NT2/D1 (cell line): ENCODE results near the gene PPDPF.

Experiments used
- DNase-seq: peaks from one replicate; pipeline ENCODE4 v3.0.0-alpha.2; 2011; ENCODE audit warnings: low read depth, low spot score
- H3K27me3 ChIP-seq: 2 replicates; pipeline ENCODE4 v1.6.0; 2011; ENCODE audit warnings: mild to moderate bottlenecking; ENCODE audit not compliant: insufficient read length, insufficient read depth
- H3K36me3 ChIP-seq: 2 replicates; pipeline ENCODE4 v1.6.1; 2011; ENCODE audit warnings: mild to moderate bottlenecking, low read length, mixed read lengths; ENCODE audit not compliant: insufficient read depth, insufficient read length
- H3K4me1 ChIP-seq: 2 replicates; pipeline ENCODE4 v1.5.1; 2011; ENCODE audit not compliant: insufficient read depth, insufficient read length
- H3K4me3 ChIP-seq: 2 replicates; pipeline ENCODE4 v1.5.1; 2011; ENCODE audit warnings: low read depth; ENCODE audit not compliant: insufficient read length
- H3K9ac ChIP-seq: 2 replicates; pipeline ENCODE4 v1.6.0; 2011; ENCODE audit warnings: low read depth; ENCODE audit not compliant: insufficient read length
- H3K9me3 ChIP-seq: 2 replicates; pipeline ENCODE4 v1.5.1; 2011; ENCODE audit warnings: mild to moderate bottlenecking, low read length; ENCODE audit not compliant: insufficient read depth
- SUZ12 ChIP-seq: IDR thresholded peaks from 2 replicates; pipeline ENCODE4 v1.6.1; 2011; ENCODE audit not compliant: insufficient read length, insufficient read depth; ENCODE audit errors: extremely low read depth
- YY1 ChIP-seq: IDR thresholded peaks from 2 replicates; pipeline ENCODE4 v1.6.1; 2011; ENCODE audit not compliant: insufficient read length, insufficient read depth
- ZNF274 ChIP-seq: IDR thresholded peaks from 2 replicates; pipeline ENCODE4 v1.6.1; 2011; ENCODE audit warnings: mild to moderate bottlenecking, low read depth, low read length

The PPDPF gene

DNA sequence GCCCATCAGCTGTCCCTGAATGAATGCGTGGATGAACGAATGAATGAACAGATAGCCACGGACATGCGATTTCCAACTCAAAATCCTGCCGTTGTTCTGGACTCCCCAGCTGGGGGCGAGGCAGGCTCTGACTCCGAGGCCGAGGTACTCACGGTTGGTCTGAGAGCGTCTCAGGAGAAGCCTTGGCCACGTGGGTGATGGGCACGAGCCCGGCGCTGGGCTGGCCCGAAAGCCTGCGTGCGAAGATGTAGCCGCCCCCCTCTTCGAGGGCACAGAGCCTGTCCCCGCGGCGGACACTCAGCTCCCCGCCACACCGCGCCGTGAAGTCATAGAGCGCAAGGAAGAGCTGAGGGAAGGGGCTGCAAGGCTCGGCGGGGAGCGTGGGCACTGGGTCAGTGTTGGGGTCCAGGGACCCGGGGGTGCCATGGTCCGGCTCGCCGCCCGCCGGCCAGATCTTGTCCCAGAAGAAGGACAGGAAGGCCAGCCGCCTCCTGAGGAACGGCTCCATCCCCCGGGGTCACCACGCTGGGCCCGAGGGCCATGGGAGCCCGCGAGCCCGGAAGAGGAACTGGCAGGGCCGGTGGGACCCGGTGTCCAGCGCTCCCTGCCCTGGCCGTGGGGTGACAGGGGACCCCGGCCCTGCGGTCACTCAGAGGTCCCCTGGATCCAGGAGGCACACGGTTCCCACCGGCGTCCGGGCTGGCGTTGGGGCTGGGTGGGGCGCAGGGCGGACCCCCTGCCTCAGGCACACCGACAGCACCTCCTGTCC lies 26.6 kb downstream of the PPDPF start:
- Histone ChIP-seq H3K27me3 (no peaks in the 10 kb centered on the region), H3K9ac (peak overlapping the region; percentile 53), H3K36me3 (no peaks in the 10 kb centered on the region), H3K4me3 (no peak overlapping the region), H3K9me3 (no peaks in the 10 kb centered on the region), H3K4me1 (peaks cover 56% of the 10 kb centered on the region)
- no peak for TF ChIP-seq SUZ12
- no peak for TF ChIP-seq ZNF274
- TF ChIP-seq YY1 = no peak
- DNase-seq = no peak

DNA sequence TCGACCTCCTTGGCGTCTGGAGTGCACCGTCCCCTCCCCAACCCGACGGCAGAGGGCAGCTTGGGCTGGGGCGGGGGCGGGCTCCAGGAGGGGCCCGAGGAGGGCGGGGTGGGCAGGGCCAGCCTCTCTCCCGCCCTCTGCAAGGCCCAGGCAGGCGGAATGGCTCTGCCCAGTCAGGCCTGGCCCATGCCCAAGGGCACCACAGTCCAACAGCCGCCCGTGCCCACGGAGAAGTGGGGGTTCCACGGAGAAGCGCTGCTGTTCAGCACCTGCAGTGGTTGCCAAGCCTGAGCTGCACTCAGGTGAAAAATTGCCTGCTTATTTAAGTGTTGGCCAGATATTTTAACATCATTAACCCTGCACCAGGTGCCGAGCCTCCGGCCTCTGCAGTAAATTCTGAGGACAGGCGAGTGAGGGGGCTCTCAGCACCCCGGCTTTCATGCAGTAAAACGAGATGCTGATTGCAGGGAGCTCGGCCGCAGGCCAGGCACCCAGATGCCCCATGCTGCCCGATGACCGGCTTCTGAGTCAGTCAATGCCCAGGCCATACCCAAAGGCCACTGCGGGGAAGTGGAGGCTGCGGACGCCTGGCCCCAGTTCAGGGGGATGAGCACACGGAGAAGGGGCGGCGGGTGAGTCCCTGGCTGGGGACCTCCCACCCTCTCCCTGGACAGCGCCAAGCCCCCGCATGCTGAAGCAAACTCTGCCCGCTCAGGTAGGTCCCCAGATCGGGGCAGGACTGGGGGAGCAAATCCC lies 27.3 kb downstream of the PPDPF start, which contains the start of gene SRMS:
Gene SRMS (minus strand): TSS at position 25 of the 756 bp plus-strand sequence. CDS start 286 bp downstream, outside the sequence.
- H3K9ac ChIP-seq = peak within 1 kb of the TSS; percentile 62
- no peak within 1 kb of the TSS for H3K4me3 ChIP-seq
- no peaks in the 10 kb centered on the region for H3K36me3 ChIP-seq
- no peak for TF ChIP-seq ZNF274
- TF ChIP-seq SUZ12 = no peak
- no peak for TF ChIP-seq YY1
- no peaks in the 10 kb centered on the region for H3K9me3 ChIP-seq
- peaks cover 55% of the 10 kb centered on the region for H3K4me1 ChIP-seq
- DNase-seq = no peak
- H3K27me3 ChIP-seq = no peaks in the 10 kb centered on the region

DNA sequence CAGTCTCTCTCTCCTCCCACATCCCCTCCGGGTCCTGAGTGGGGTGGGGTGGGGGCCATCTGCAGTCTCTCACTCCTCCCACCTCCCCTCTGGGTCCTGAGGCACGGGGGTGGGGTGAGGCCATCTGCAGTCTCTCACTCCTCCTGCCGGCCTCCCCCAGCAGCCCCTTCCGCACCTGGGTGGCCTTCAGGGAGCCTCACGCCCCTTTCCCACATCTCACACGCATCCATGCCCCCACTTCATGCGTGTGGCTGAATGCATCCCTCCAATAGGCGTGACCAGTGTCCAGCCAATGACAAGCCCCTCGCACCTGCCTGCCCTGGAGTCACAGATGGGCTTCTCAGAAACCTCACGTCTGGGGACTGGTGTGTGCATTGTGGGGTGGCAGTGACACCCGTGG lies 28.0 kb downstream of the PPDPF start:
- TF ChIP-seq YY1 (no peak), ZNF274 (no peak)
- H3K9me3 ChIP-seq = no peaks in the 10 kb centered on the region
- no peaks in the 10 kb centered on the region for H3K27me3 ChIP-seq
- H3K36me3 ChIP-seq = no peaks in the 10 kb centered on the region
- no peak for DNase-seq
- H3K4me3 ChIP-seq = no peak overlapping the region
- peak overlapping the region; percentile 62 for H3K9ac ChIP-seq
- H3K4me1 ChIP-seq = peaks cover 54% of the 10 kb centered on the region

DNA sequence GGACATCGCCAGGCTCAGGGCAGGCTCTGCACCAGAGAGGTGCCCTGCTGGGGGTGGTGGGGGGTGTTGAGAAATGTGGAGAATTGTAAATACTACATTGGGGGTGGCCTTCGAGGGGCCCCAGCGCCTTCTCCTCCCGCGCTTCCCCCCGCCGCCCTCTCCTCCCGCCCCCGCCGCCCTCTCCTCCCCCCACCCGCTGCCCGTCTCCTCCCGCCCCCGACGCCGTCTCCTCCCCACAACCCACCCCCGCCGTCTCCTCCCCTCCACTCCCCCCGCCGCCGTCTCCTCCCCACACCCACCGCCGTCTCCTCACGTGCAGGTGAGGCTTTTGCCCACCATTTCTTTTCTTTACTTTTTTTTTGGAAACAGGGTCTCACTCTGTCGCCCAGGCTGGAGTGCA lies 28.5 kb downstream of the PPDPF start:
- H3K4me3 ChIP-seq = no peak overlapping the region
- TF ChIP-seq SUZ12 = no peak
- H3K9me3 ChIP-seq = no peaks in the 10 kb centered on the region
- peaks cover 54% of the 10 kb centered on the region for H3K4me1 ChIP-seq
- H3K9ac ChIP-seq = peak overlapping the region; percentile 1
- no peaks in the 10 kb centered on the region for H3K27me3 ChIP-seq
- no peak for DNase-seq
- no peaks in the 10 kb centered on the region for H3K36me3 ChIP-seq

DNA sequence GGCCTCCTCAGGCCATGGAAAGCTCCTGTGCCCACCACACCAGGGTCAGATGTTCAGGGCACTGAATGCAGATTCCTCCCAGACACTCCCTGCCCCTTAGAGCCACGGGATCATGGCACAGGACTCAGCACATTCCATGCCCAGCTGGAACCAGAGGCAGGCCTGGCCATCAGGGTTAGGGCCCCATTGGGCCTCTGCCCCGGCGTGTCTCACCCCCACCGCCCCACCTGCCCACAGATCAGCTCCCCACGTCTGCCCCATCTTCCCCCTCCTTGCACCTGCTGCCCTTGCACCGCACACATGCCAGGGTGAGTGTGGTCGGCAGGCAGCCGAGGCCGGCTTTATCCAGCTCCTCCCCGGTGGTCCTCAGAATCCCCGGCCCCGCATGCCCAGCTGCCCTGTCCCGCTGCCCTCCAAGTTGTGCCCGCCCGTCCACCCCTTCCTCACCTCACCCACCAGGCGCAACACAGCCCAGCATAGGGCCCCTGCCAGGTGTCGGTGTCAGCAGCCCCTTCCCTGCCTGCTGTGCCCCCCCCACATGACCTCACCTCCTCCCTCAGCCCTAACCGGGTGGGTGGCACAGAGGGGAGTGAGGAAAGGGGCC lies 29.2 kb downstream of the PPDPF start:
- TF ChIP-seq YY1 (no peak), ZNF274 (no peak)
- H3K4me3 ChIP-seq = no peak overlapping the region
- no peak overlapping the region for H3K9ac ChIP-seq
- no peak for DNase-seq
- no peaks in the 10 kb centered on the region for H3K27me3 ChIP-seq
- H3K9me3 ChIP-seq = no peaks in the 10 kb centered on the region
- no peaks in the 10 kb centered on the region for H3K36me3 ChIP-seq
- H3K4me1 ChIP-seq = peaks cover 57% of the 10 kb centered on the region

DNA sequence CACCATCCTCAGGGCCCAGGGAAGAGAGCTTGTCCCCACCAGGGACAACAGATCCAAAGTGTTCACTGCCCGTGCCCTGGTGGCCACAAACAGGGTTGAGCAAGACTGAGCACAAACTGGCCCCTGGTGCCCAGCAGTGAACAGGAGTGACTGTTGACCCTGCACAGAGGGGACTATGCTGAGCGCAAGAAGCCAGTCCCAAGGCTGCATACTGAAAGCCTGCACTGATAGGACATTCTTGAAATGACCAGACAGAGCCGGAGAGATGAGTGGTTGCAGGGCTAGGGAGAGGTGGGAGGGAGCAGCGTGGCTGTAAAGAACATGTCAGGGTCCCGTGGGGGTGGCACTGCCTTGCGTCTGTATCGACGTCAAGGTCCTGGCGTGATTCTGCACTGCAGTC lies 30.5 kb downstream of the PPDPF start:
- DNase-seq = no peak
- Histone ChIP-seq H3K36me3 (peaks cover 5% of the 10 kb centered on the region), H3K4me3 (no peak overlapping the region), H3K27me3 (no peaks in the 10 kb centered on the region), H3K9ac (no peak overlapping the region), H3K4me1 (peaks cover 59% of the 10 kb centered on the region), H3K9me3 (no peaks in the 10 kb centered on the region)
- TF ChIP-seq SUZ12 (no peak), YY1 (no peak), ZNF274 (no peak)

DNA sequence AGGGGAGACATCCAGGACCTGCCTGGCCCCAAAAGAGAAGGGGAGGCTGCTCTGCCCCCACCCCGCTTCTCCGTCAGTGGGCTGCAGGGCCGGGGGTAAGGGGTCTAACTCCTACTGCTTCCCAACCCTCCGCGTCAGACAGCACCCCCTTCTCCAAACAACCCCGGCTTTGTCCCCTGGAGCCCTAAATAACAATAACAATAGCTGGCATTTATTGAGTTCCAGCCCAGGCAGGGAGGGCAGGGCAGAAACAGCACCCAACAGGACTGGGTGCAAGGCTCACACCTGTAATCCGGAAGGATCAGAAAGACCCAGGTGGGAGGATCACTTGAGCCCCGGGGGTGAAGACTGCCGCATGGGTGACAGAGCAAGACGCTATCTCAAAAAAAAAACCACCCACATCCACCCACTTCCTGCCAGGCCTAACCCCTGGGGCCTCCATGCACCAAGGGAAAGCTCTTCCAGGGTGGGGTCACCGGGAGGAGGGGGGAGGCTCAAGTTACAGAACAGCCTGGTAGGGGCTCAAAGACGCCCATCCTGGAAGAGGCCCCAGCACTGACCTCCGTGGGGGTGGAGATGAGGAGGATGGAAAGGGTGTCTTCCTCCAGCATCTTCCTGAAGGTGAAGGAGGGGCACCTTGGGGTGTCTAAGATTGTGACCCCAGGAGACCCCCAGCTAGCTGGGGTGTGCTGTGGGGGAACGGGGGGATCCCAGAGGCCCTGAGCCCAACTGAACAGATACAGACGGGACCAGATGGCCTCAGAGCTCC lies 32.1 kb downstream of the PPDPF start:
- TF ChIP-seq YY1 (no peak), SUZ12 (no peak), ZNF274 (no peak)
- H3K4me1 ChIP-seq = peaks cover 58% of the 10 kb centered on the region
- peak overlapping the region; percentile 71 for H3K9ac ChIP-seq
- H3K27me3 ChIP-seq = no peaks in the 10 kb centered on the region
- H3K36me3 ChIP-seq = peaks cover 9% of the 10 kb centered on the region
- peak overlapping the region; percentile 34 for H3K4me3 ChIP-seq
- H3K9me3 ChIP-seq = no peaks in the 10 kb centered on the region
- DNase-seq = no peak
